H1 (cell line): ENCODE results near the gene FAR1. TPM values are rescaled to one million over a fixed set of nuclear protein-coding genes. Genes with fewer than 3 reads are reported as not detected.

Experiments
- CREB1 ChIP-seq: IDR thresholded peaks from 2 replicates; pipeline ENCODE4 v1.6.1; 2012; ENCODE audit warnings: inconsistent platforms
- GABPA ChIP-seq: IDR thresholded peaks from 2 replicates; pipeline ENCODE4 v1.6.1; 2011; ENCODE audit warnings: mild to moderate bottlenecking, low read length, moderate library complexity, borderline replicate concordance; ENCODE audit not compliant: insufficient read depth
- JUN ChIP-seq: IDR thresholded peaks from 2 replicates; pipeline ENCODE4 v1.6.1; 2011; ENCODE audit warnings: low read depth, mild to moderate bottlenecking, improper control_type of control experiment, low read length
- TEAD4 ChIP-seq: IDR thresholded peaks from 2 replicates; pipeline ENCODE4 v1.6.1; 2012; ENCODE audit warnings: low read depth, low read length, inconsistent platforms, mixed read lengths
- polyA plus RNA-seq, 7 experiments: library from polyadenylated mRNA; depleted of rRNA in 3 of 7; stranded (reverse) in 5 of 7; unstranded in 2 of 7; fragments of >200 nt in 5 of 7; fragments of 200-250 nt in 2 of 7; gene quantifications; 1 replicate in 5 of 7; 2 replicates in 1 of 7; 4 replicates in 1 of 7; pipeline versions ENCODE4 v1.2.1 to v1.2.3, GENCODE V29; 2011 to 2013; ENCODE audit warnings: missing spikeins in 2 of 7, mixed read lengths in 2 of 7
- total RNA-seq: library from RNA; stranded (reverse); fragmentation: NEBNext Ultra II Directional; extraction: Animal tissue kit (Norgen Biotek cat#: 25700); gene quantifications from 2 replicates; pipeline ENCODE4 v1.2.1, GENCODE V29; 2021

Gene FAR1
- total and polyA plus RNA-seq, 2 of the 8 experiments (the other 6 are each of a cell fraction or from before 2014, with no cell fraction given), result 29.7 to 68.5 TPM

DNA sequence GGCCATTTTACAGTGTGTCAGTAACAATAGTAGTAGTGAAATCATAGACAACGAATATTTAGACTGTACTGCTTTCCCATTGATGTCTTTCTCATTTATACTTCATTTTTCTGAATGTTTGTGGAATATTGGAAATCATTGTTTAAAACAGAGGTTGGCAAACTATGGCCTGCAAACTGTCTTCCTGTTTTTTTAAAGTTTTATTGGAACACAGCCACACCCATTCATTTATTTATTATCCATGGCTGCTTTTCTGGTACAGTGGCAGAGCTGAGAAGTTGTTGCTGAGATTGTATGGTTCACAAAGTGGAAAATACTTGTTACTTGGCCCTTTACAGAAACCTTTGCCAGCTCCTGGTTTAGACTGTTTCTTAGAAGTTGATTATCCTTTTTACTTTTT is 13.7 kb downstream of the FAR1 start (continued):
- no peak for TF ChIP-seq GABPA
- no peak for TF ChIP-seq TEAD4
- TF ChIP-seq JUN, result no peak
- no peak for TF ChIP-seq CREB1
